HepG2 (cell line): ENCODE measurements around the gene CAPN8. TPM values are rescaled to one million over a fixed set of nuclear protein-coding genes. Genes with fewer than 3 reads are reported as not detected.
A peak's percentile ranks its signal among the peaks of the same experiment; 100 is the strongest.

Experiments used
- FOXA1 ChIP-seq, 2 experiments: fragments of 450-650 bp in 1 of 2; sonication (generic) in 1 of 2; formaldehyde crosslinking in 1 of 2; IDR thresholded peaks; 2 replicates each; pipeline versions ENCODE4 v1.4.0 to v1.6.1; 2016 to 2020; ENCODE audit warnings: missing genetic modification reagents in 1 of 2
- FOXM1 ChIP-seq: sonication (generic); formaldehyde crosslinking; IDR thresholded peaks from 2 replicates; pipeline ENCODE4 v1.5.0; 2020; ENCODE audit warnings: missing genetic modification reagents
- FOXO4 ChIP-seq: sonication (generic); formaldehyde crosslinking; conservative IDR thresholded peaks from 2 replicates; pipeline ENCODE4 v1.8.1; 2023; ENCODE audit warnings: missing genetic modification reagents
- HHEX ChIP-seq: IDR thresholded peaks from 2 replicates; pipeline ENCODE4 v1.6.1; 2016; ENCODE audit warnings: control low read depth
- HMG20B ChIP-seq: conservative IDR thresholded peaks from 2 replicates; pipeline ENCODE4 v1.6.1; 2016; ENCODE audit warnings: missing genetic modification reagents, missing compliant biosample characterization
- HOMEZ ChIP-seq: IDR thresholded peaks from 2 replicates; pipeline ENCODE4 v1.6.1; 2016; ENCODE audit warnings: low read depth
- HOXA3 ChIP-seq: sonication (generic); formaldehyde crosslinking; IDR thresholded peaks from 2 replicates; pipeline ENCODE4 v1.5.0; 2020; ENCODE audit warnings: missing genetic modification reagents
- KMT2B ChIP-seq: IDR thresholded peaks from 2 replicates; pipeline ENCODE4 v1.6.1; 2016; ENCODE audit warnings: missing genetic modification reagents, missing compliant biosample characterization
- MTF2 ChIP-seq: sonication (generic); formaldehyde crosslinking; IDR thresholded peaks from 2 replicates; pipeline ENCODE4 v1.5.0; 2020; ENCODE audit warnings: missing genetic modification reagents, borderline replicate concordance
- NR1H2 ChIP-seq: sonication (generic); formaldehyde crosslinking; IDR thresholded peaks from 2 replicates; pipeline ENCODE4 v1.8.1; 2022; ENCODE audit warnings: low read depth, missing genetic modification reagents, borderline replicate concordance
- PAF1 ChIP-seq: IDR thresholded peaks from 2 replicates; pipeline ENCODE4 v1.6.1; 2016; ENCODE audit warnings: missing genetic modification reagents, missing compliant biosample characterization
- PBX2 ChIP-seq: IDR thresholded peaks from 2 replicates; pipeline ENCODE4 v1.6.1; 2016; ENCODE audit warnings: control low read depth
- SETDB1 ChIP-seq: sonication (generic); formaldehyde crosslinking; IDR thresholded peaks from 2 replicates; pipeline ENCODE4 v1.5.1; 2020; ENCODE audit warnings: missing genetic modification reagents, mild to moderate bottlenecking, borderline replicate concordance
- SOX6 ChIP-seq, 2 experiments: fragments of 450-650 bp in 1 of 2; sonication (generic) in 1 of 2; formaldehyde crosslinking in 1 of 2; IDR thresholded peaks; 2 replicates each; pipeline versions ENCODE4 v1.4.0 to v1.6.1; 2017 to 2020; ENCODE audit warnings: antibody characterized with exemption in 1 of 2, mild to moderate bottlenecking in 1 of 2, missing genetic modification reagents in 1 of 2
- SRSF9 ChIP-seq: fragments of 200-400 bp; formaldehyde crosslinking; IDR thresholded peaks from 2 replicates; pipeline ENCODE4 v1.6.1; 2018; ENCODE audit warnings: borderline replicate concordance, mild to moderate bottlenecking, low read depth, low read length; ENCODE audit not compliant: insufficient read depth, poor library complexity, severe bottlenecking
- TFAP4 ChIP-seq: sonication (generic); IDR thresholded peaks from 2 replicates; pipeline ENCODE4 v1.6.1; 2016; ENCODE audit warnings: low read depth, borderline replicate concordance
- ZBTB34 ChIP-seq: sonication (generic); formaldehyde crosslinking; IDR thresholded peaks from 2 replicates; pipeline ENCODE4 v1.8.0; 2022; ENCODE audit warnings: mild to moderate bottlenecking, missing genetic modification reagents
- ZFP37 ChIP-seq: sonication (generic); formaldehyde crosslinking; IDR thresholded peaks from 2 replicates; pipeline ENCODE4 v1.4.0; 2020; ENCODE audit warnings: missing genetic modification reagents, borderline replicate concordance
- ZNF136 ChIP-seq: sonication (generic); formaldehyde crosslinking; IDR thresholded peaks from 2 replicates; pipeline ENCODE4 v1.8.1; 2022; ENCODE audit warnings: low read depth, mild to moderate bottlenecking, moderate library complexity, missing genetic modification reagents
- ZNF234 ChIP-seq: sonication (generic); formaldehyde crosslinking; conservative IDR thresholded peaks from 2 replicates; pipeline ENCODE4 v1.5.1; 2020; ENCODE audit warnings: mild to moderate bottlenecking, missing genetic modification reagents
- ZNF546 ChIP-seq: sonication (generic); formaldehyde crosslinking; conservative IDR thresholded peaks from 2 replicates; pipeline ENCODE4 v1.8.1; 2023; ENCODE audit warnings: mild to moderate bottlenecking, missing genetic modification reagents
- ZNF605 ChIP-seq: sonication (generic); formaldehyde crosslinking; IDR thresholded peaks from 2 replicates; pipeline ENCODE4 v1.8.0; 2022; ENCODE audit warnings: mild to moderate bottlenecking, missing genetic modification reagents
- ZNF678 ChIP-seq: sonication (generic); formaldehyde crosslinking; IDR thresholded peaks from 2 replicates; pipeline ENCODE4 v1.4.0; 2020; ENCODE audit warnings: mild to moderate bottlenecking, missing genetic modification reagents
- ZNF775 ChIP-seq: sonication (generic); formaldehyde crosslinking; IDR thresholded peaks from 2 replicates; pipeline ENCODE4 v1.4.0; 2020; ENCODE audit warnings: missing genetic modification reagents, mild to moderate bottlenecking, moderate library complexity, borderline replicate concordance
- polyA plus RNA-seq, 8 experiments: library from polyadenylated mRNA; depleted of rRNA in 3 of 8; stranded (reverse) in 7 of 8; unstranded in 1 of 8; fragments of >200 nt; fragmentation: Illumina TruSeq in 4 of 8; extraction: Trizol in 4 of 8; gene quantifications; 2 replicates each; pipeline versions ENCODE4 v1.2.1 to v1.2.3, GENCODE V29; 2011 to 2016; ENCODE audit warnings: low read depth in 4 of 8, missing spikeins in 1 of 8, mixed read lengths in 1 of 8; ENCODE audit not compliant: insufficient read depth in 1 of 8
- total RNA-seq, 5 experiments: library from RNA; depleted of rRNA; stranded (reverse); fragments of >200 nt; fragmentation: Illumina TruSeq; extraction: Trizol; gene quantifications; 2 replicates each; pipeline ENCODE4 v1.2.3, GENCODE V29; 2016; ENCODE audit warnings: low read depth in 1 of 5

Gene CAPN8
- total and polyA plus RNA-seq, 2 of the 13 experiments (the other 11 are each of a cell fraction or from before 2014, with no cell fraction given), result 0.20 to 0.25 TPM

GRCh38 chr1:223622132-223622842 lies 43.2 kb downstream of the CAPN8 start (continued):
- TF ChIP-seq ZNF546 (CRISPR knock-in tag), result no peak
- TF ChIP-seq ZFP37, result no peak
- TF ChIP-seq SRSF9, result no peak
- no peak for TF ChIP-seq FOXO4 (CRISPR knock-in tag)
- TF ChIP-seq SETDB1 (CRISPR knock-in tag), result no peak
- no peak for TF ChIP-seq HHEX (CRISPR knock-in tag)
- no peak for TF ChIP-seq SOX6 (IDR thresholded peaks at IDR 0.05)
- peak; percentile 79 for TF ChIP-seq SOX6 (CRISPR knock-in tag; IDR thresholded peaks at IDR 0.05)
- TF ChIP-seq TFAP4, result no peak; the same call in 1 of the 2 replicates
- TF ChIP-seq FOXA1 (IDR thresholded peaks at IDR 0.05), result no peak
- no peak for TF ChIP-seq FOXA1 (CRISPR knock-in tag; IDR thresholded peaks at IDR 0.05)
- TF ChIP-seq ZNF234 (CRISPR knock-in tag), result no peak
- no peak for TF ChIP-seq HOMEZ
- no peak for TF ChIP-seq ZNF605 (CRISPR knock-in tag)
- no peak for TF ChIP-seq ZNF775 (CRISPR knock-in tag)
- TF ChIP-seq ZBTB34 (CRISPR knock-in tag), result no peak
- TF ChIP-seq HMG20B (CRISPR knock-in tag), result no peak
- no peak for TF ChIP-seq FOXM1
- TF ChIP-seq ZNF136 (CRISPR knock-in tag), result no peak
- TF ChIP-seq HOXA3 (CRISPR knock-in tag), result peak; percentile 48
- no peak for TF ChIP-seq MTF2 (CRISPR knock-in tag)
- no peak for TF ChIP-seq ZNF678 (CRISPR knock-in tag)
- no peak for TF ChIP-seq PAF1 (CRISPR knock-in tag)
- no peak for TF ChIP-seq PBX2
- TF ChIP-seq KMT2B (CRISPR knock-in tag), result no peak
- no peak for TF ChIP-seq NR1H2 (CRISPR knock-in tag)
